HG02759 (cell line): ENCODE data around the gene IER5L.
A peak's percentile ranks its signal among the peaks of the same experiment; 100 is the strongest.

ENCODE experiments used
- ATAC-seq: cut with Tn5 transposase; IDR thresholded peaks from one replicate; pipeline ENCODE4 v1.9.1; 2021; ENCODE audit warnings: mild to moderate bottlenecking, moderate library complexity; ENCODE audit not compliant: unreplicated experiment

Gene IER5L

DNA sequence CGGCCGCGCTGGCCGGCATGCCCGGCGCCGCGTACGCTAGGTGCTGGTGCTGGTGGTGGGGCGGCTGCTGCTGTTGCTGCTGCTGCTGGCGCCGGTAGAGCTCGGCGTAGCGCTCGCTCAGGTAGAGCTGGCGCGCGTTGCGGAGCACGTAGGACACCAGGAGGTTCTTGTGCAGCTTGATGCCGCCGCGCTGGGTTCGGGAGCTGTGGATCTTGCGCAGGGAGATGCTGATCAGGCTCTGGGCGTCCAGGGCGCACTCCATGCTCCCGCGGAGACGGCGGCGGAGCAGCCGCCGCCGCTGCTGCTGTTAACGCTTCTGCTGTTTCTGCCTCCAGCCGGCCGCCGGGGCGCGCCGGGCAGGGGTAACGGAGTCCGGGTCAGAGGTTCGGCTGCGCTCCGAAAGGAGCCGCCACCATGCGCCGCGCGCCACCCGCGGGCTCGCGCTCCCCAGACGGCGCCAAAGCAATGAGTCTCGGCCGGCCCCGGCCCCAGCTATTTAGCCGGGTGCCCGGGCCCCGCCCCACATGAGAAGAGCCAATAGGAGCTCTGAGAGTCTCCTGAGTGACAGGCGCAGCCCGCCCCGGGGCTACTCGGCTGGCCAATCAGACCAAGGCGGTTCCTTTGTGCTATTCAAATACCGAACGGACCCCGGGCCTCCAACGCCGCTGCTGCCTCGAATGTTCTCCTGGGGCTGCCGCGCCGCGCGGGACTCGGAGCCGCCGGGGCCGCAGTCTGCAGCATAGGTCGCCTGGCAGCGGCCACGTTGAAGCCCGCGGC, at the start of gene IER5L:
IER5L (minus strand) TSS at position 471 of the 777 bp plus-strand sequence; CDS start at position 262, 209 bp downstream.
- peak; percentile 84 for ATAC-seq

DNA sequence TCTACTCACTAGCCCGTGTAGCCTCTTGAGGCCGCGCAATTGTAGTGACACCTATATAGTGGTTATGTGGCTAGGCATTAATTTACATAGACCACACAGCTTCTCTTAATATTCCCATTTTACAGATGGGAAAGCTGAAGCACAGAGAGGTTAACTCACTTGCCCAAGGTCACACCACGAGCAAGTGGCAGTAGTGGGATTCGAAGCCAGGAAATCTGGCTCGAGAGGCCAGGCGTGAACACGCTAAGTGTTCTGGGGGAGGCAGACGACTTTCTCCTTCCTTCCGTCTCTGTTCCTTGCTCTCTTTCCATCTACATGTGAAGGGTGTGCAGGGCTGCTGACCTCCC, 49.8 kb upstream of the IER5L start:
- ATAC-seq, result no peak

DNA sequence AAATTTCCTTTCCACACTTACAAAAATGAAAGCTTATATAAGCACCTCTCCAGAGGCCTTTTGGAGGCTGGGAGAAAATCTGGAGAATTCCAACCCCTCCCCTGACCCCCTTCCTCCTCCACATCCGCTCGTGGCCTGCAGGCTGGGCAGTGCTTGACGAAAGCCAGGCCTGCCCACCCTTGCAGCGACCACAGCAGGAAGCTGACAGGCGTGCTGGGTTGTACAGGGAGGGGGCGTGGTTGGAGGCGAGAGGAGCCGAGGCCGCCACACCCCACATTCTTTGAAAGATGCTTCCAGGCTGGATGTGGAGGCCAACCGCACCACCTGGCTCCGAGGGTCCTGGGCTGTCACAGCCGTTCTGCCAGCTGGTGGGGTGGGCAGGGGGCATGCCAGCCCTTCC, 47.8 kb upstream of the IER5L start:
- no peak for ATAC-seq

DNA sequence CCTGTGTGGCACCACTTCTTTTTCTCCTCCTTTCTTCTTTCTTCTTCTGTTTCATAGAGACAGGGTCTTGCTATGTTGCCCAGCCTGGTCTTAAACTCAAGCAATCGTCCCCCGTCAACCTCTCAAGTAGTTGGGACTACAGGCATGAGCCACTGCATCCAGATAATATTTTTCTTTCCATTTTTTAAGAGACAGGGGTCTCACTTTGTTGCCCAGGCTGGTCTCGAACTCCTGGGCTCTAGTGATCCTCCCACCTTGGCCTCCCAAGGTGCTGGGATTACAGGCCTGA, 47.4 kb upstream of the IER5L start:
- no peak for ATAC-seq

DNA sequence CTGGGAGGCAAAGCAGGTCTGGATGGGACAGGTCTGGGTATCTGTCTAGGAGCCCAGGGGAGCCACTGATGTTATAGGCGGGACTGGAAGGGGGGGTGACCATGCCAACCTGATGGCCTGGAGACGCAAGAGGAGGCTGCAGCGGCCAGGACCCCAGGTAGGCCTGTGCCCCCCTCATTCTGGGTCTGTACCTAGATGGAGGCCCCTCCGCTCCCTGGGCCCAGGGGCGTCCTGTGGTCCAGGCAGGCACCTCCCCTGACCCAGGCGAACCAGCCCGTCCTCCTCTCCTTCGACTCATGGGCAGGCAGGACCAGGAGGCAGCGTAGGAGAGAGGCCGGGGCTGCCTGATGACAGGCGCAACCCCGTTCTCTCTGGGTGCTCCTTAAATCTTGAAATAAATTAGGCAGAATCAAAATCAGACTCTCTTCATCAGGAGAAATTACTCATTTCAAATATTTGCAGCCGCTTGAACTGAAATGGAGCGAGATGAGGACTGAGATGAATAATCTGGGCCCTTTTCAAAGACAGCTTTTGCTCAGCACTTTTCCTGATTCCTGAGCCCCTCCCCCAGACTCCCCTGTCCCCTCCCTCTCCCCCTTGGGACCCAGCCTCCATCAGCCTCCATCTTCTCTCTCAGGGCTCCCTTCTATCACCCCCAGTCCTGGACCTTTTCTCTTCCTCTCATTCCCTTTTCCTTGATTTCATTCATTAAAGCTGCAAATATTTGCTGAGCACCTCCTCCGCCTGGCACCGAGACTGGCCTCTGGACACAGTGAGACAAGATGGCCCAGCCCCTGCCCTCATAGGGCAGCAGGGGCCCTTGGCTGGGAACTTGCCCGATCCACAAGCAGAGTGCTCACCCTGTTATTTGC, 46.8 kb upstream of the IER5L start:
- ATAC-seq, result no peak

DNA sequence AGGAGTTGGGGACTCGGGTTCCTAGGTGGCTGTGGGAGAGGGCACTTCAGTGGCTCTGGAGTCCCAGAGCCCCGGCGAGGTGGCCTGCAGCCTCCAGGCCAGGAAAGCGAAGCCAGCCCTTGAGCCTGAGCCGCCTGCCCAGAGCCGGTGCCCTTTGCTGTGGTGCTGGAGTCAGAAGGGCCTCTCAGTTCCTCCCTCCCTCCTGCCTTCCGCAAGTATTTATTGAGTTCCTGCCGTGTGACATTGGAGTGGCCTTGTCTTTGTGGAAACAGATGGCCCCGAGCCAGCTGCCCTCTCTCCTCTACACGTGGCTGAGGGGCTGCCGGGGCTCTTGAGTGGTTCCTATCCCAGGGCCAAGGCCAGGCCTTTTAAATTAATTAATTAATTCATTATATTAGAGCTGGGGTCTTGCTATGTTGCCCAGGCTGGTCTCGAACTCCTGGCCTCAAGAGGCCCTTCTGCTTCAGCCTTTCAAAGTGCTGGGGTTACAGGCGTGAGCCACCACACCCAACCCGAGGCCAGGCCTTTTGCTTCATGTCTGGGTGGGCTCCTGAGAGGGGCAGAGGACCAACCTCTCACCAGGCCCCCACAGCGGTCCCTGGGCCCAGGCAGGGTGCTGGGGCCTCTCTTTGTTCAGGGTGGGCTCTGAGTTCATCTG, 45.6 kb upstream of the IER5L start:
- no peak for ATAC-seq

DNA sequence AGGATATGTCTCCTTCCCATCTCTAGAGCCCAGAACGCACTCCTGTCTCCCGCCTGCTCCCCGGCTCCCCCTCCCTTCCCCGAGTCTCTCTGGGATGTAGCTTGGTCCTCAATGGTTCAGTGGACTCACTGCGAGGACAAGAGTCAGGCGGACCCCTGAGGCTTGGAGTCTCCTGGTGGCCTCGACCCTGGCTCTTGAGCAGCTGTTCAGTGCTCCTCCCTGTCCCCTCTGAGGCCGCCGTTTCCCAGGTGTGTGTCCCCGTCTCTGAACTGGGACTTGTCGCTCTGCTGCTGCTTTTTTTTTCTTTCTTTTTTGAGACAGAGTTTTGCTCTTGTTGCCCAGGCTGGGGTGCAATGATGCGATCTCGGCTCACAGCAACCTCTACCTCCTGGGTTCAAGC, 44.8 kb upstream of the IER5L start:
- ATAC-seq, result no peak

DNA sequence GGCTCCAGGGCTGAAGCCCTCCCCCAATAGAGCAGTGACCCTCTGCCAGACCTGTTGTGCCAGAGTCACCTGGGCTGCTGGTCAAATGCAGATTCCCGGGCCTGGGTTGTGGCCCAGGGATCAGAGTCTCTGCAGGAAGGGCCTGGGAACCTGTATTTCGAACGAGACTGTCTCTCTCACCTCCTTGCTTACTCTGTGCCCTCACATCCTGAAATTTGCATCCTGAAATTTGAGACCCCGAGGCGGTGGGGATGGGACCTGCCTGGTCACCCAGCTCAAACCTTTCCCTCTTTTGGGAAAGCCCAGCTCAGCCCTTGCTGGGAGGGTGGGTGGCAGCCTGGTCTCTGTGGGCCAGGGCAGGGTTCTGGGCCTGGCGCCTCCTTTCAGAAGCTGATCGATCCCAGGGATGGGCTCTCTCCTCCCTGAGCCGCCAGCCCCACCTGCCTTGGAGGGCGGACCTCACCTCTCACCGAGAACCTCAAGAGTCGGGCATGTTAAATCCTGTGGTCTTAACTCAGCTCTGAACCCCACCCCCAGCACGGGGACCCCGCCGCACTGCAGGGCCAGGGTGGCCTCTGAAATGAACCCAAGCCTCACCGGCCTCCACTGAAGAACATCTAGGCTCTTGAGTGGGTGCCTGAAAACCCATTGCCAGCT, 44.0 kb upstream of the IER5L start:
- ATAC-seq, result no peak

DNA sequence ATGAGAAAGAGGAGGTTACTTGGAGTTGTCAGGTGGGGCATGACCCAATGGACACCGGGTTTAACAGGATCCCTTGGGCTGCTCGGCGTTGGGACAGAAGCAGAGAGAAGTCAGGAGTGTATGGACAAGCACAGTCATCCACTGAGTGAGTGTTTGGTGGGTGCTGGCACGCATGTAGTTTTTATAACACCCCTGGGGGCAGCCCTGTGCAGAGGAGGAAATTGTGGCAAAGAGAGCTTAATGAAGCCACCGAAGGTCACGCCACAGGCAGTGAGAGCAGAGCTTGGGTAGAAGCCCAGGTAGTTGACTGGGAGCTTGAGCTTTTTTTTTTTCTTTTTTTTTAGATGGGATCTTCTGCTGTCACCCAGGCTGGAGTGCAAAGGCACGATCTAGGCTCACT, 43.2 kb upstream of the IER5L start:
- peak; percentile 54 for ATAC-seq

DNA sequence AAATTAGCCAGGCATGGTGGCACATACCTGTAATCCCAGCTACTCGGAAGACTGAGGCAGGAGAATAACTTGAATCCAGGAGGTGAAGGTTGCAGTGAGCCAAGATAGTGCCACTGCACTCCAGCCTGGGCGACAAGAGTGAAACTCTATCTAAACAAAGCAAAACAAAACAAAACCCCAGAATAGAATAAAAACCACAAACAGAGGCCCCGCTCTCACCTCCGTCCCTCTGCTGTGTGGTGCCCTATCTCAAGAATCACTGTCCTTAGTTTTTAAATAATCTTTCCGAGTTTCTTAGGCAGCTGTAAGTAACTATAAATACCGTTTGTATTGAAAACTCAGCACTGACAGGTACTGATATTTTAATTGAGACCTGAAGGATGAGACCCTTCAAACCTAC, 42.7 kb upstream of the IER5L start:
- ATAC-seq, result peak; percentile 40

DNA sequence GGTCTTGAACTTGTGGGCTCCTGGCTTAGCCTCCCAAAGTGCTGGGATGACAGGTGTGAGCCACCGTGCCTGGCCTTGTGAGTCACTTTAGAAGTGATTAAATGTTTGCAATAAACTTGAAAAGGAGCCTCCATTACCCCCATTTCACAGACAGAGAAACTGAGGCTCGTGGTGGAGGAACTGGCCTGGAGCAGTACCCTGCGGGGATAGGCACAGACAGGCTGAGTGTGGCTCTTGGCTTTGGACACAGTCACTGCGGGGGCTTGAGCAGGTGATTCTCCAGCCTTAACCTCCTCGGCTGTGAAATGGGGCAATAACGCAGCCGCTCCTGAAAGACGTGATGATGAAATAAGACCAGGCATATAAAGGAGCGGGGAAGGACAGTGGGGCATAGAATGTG, 40.9 kb upstream of the IER5L start:
- no peak for ATAC-seq

DNA sequence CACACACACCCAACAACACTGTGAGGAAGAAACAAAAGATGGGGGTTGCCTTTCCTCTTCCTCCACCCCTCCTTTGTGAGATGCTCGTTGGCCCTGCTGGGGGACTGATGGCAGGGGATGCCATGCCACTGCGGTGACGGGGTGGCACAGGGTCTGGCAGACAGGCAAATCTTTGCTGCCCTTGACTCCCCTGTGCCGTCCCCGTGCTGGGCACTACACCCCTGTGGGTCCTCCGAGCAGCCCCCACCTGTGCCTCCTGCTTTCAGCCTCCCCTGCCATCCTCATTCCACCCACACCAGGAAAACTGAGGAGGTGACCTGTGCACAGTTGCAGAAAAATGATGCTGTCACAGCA, 40.2 kb upstream of the IER5L start:
- ATAC-seq, result no peak

DNA sequence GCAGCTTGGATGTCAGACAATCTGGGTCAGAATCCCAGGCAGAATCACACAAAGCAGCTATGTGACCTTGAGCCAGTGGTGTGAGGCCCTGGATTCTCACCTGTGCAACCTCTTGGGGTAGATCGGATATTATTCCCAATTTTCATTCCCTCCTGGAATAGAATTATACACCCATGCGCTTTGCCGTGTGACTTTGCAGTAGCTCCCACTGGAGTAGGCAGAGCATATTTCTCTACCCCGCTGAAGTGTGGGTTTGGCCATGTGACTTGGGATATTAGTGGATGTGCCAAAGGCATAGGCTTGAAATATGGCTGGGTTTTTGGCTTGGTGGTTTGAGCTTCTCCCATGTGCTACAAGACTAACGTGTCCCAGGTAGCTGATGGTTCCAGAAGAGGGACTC, 35.5 kb upstream of the IER5L start:
- no peak for ATAC-seq

DNA sequence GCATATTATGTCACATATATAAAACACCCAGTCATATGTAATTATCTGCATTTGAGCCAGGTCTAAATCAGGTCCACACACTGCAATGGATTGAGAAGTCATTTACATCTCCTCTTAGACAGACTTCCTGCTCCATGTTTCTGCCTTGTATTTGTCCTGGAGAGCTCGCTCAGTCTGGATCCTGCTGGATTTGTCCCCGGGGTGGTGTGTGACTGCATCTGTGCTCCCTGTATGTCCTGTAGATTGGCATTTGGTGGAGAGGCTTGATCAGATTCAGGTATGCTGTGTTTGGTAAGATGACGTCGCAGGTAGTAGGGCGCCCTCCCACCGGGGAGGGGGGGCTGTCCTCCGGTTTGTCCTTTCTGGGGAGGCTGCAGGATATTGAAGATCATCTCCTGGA, 33.6 kb upstream of the IER5L start:
- no peak for ATAC-seq

DNA sequence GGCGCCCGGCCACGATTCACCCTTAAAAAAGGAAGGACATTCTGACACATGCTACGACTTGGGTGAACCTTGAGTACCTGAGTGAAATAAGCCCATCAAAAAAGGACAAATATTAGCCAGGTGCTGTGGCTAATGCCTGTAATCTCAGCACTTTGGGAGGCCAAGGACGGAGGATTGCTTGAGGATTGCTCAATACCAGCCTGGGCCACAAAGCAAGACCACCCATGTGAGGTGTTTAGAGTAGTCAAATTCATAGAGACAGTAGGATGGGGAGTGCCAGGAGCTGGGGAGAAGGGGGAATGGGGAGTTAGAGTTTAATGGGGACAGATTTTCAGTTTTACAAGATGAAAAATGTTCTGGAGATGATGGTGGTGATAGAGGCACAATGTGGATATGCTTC, 32.1 kb upstream of the IER5L start:
- no peak for ATAC-seq

DNA sequence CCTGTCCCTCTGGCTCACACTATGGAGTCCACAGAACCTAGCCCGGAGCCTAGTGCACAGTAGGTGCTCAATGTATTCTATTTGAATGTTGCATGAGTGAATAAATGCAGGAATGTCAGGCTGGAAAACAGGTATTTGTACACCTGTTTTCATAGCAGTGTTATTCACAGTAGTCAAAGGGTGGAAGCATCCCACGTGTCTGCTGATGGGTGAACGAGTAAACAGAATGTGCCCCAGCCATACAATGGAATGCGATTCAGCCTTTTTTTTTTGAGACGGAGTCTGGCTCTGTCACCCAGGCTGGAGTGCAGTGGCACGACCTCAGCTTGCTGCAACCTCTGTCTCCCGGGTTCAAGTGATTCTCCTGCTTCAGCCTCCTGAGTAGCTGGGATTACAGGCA, 31.5 kb upstream of the IER5L start:
- ATAC-seq, result no peak

DNA sequence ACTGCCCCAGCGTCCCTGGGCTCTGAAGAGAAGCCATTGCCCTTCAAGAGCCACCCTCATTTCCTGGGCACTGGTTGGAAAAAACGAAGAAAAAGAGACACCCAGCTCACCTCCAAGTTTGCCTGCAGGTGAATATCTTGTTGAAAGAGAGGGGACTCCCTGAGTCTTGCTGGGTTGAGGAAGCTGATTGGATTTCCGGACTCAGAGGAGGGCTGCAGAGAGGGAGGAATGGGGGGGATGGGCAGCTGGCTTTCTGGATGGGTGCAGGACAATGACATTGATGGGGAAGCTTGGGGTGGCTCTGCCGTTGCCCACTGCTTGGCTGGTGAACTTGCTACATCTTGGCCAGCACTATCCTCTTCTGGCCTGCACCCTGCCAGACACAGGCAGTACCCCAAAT, 31.0 kb upstream of the IER5L start:
- no peak for ATAC-seq

DNA sequence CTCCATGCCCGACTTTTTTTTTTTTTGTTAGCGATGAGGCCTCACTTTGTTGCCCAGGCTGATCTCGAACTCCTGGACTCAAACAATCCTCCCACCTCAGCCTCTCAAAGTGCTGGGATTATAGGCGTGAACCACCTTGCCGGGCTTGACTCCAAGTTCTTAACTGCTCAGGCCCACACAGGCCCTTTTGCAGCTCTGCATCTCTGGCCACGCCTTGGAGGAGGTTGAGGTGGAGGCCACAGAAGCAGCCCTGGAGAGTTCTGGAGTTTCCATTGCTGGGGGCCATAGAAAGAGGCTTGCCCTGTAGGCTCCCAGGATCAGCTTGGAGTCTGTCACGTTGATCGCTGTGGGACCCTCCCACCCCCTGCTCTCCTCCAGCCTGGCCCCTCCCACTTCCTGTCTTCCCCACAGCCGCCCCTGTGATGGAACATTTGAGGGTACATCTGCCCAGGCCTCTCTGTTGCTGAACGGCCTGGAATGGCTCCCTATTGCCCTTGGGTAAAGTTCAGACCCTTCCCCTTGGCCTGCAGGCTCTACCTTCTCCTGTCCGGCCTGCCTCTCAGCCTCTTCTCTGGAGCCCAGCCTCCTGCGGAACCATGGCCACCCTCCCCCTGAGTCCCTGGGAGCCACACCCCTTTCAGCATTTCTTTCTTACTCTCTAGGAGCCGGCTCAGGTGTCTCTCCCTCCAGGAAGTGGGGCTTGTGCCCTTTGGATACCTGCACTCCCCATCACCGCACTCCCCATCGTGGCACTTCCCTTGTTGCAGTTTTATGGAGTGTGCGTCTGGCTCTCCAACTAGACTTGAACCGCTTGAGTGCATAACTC, 30.4 kb upstream of the IER5L start:
- ATAC-seq, result no peak

DNA sequence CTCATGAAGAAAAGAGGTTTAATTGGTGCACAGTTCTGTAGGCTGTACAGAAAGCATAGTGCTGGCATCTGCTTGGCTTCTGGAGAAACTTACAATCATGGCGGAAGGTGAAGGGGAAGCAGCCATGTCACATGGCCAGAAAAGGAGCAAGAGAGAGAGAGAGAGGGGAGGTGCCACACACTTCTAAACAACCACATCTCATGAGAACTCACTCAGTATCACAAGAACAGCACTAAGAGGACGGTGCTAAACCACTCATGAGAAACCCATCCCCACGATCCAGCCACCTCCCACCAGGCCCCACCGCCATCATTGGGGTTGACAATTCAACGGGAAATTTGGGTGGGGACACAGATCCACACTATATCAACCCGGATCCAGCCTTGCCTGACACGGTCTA, 28.8 kb upstream of the IER5L start:
- no peak for ATAC-seq

DNA sequence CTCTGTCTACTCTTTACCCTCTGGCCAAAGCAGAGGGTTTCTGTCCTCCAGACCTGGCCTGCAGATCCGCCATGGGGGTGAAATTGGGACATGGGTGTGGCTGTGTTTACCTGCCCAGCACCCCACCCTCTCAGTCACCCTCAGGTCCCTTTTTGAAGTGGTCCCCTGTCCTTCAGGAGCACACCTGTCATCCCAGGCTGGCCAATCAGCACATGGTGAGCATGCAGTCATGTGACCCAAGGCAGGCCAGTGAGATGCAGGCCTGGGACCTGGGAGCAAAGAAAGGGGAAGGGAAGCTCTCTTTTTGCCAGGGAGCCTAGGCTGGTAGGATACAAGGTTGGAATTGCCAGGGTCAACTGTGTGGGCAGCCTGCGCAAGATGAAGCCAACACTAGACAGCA, 28.3 kb upstream of the IER5L start:
- ATAC-seq, result no peak

DNA sequence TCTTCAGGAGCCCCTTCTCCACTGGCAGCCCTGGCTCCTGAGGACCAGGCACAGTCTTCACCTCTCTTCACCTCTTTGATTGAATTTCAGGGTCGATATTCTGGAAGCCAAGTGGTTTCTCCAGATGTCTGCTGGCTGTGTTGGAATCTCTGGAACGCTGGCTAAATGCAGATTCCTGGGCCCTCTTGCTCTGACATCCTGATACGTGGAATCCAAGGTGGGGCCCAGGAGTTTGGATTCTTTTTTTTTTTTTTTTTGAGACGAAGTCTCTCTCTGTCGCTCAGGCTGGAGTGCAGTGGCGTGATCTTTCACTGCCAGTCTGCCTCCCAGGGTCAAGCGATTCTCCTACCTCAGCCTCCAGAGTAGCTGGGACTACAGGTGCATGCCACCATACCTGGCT, 26.8 kb upstream of the IER5L start:
- no peak for ATAC-seq
